ENCODE data around the gene SF3B4.

DNA sequence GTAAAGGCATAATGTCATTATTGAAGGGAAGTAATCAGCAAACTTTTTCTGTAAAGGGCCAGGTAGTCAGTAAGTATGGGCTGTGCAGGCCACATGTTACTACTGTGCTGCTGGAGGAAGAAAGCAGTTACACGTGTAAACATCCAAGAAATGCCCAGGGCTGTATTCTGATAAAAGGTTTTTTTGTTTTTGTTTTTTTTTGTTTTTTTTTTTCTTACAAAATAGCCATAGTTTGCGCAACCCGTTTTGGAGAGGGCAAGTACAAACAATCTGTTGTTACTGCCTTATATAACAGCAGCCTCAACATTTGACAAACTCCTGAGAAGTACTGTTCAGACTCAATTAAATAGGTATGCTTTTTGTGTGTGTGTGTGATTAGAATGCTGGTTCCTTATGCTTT is 35.8 kb upstream of the SF3B4 start:
- no peak for TF ChIP-seq POLR2A (IDR thresholded peaks at IDR 0.05)
- TF ChIP-seq, protein P1, sequence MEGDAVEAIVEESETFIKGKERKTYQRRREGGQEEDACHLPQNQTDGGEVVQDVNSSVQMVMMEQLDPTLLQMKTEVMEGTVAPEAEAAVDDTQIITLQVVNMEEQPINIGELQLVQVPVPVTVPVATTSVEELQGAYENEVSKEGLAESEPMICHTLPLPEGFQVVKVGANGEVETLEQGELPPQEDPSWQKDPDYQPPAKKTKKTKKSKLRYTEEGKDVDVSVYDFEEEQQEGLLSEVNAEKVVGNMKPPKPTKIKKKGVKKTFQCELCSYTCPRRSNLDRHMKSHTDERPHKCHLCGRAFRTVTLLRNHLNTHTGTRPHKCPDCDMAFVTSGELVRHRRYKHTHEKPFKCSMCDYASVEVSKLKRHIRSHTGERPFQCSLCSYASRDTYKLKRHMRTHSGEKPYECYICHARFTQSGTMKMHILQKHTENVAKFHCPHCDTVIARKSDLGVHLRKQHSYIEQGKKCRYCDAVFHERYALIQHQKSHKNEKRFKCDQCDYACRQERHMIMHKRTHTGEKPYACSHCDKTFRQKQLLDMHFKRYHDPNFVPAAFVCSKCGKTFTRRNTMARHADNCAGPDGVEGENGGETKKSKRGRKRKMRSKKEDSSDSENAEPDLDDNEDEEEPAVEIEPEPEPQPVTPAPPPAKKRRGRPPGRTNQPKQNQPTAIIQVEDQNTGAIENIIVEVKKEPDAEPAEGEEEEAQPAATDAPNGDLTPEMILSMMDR (IDR thresholded peaks at IDR 0.05), result no peak
